ENCODE measurements around the gene NFYC.

NFYC gene

DNA sequence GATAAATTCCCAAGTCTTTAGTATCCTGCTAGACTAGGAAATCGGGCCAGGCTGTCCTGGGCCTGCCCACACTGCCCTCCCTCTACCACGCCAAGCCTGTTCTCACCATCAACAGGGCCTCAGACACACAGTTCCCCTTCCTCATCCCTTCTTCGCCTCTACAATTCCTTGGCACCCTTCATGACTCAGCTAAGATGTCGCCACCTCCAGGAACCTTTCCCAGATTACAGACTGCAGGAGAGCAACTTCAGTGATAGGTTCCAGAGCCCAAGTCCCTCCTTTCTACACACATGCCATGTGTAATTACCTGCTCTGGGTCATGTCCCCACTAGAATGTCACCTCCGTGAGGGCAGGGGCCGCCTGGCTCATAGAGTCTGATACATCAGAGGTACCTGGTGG lies 29.4 kb upstream of the NFYC start:
- Histone ChIP-seq H3K27me3 (no peaks in the 10 kb centered on the region), H3K9me3 (no peaks in the 10 kb centered on the region), H3K4me1 (peaks cover 0 to 54% (median 47%) of the 10 kb centered on the region in 4 donors), H3K27ac (peak overlapping the region; percentile 85 to 91), H3K4me3 (no peak overlapping the region), H3K36me3 (peaks cover 0 to 14% (median 4%) of the 10 kb centered on the region in 3 donors)
- TF ChIP-seq, protein P1, sequence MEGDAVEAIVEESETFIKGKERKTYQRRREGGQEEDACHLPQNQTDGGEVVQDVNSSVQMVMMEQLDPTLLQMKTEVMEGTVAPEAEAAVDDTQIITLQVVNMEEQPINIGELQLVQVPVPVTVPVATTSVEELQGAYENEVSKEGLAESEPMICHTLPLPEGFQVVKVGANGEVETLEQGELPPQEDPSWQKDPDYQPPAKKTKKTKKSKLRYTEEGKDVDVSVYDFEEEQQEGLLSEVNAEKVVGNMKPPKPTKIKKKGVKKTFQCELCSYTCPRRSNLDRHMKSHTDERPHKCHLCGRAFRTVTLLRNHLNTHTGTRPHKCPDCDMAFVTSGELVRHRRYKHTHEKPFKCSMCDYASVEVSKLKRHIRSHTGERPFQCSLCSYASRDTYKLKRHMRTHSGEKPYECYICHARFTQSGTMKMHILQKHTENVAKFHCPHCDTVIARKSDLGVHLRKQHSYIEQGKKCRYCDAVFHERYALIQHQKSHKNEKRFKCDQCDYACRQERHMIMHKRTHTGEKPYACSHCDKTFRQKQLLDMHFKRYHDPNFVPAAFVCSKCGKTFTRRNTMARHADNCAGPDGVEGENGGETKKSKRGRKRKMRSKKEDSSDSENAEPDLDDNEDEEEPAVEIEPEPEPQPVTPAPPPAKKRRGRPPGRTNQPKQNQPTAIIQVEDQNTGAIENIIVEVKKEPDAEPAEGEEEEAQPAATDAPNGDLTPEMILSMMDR (IDR thresholded peaks at IDR 0.05) = no peak
- DNase-seq = no peak
- intact Hi-C loops (cut with DNase I; ENCODE audit: low total_unique reads) = loop anchor here (10.0 kb wide), 1 partner anchor 47 kb away; no protein-coding TSS in a partner anchor

DNA sequence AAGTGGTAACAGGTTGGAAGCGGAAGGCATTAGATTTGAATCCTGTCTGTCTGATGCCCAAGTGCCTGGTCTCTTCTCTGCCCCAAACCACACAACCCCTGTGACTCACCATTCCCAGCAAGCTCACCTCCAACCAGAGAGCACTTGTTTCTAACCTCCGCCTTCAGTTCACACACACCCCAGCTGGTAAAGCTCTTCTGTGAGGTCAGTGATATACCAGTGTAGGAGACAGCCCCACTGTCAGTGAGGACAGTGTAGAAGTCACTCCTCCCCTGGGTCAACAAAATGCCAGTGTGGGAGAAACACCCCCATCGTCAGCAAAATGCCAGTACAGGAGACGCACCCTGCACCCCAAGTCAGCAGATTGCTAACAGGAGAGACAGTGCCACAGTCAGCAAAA lies 28.6 kb upstream of the NFYC start:
- DNase-seq = no peak
- intact Hi-C loops (cut with DNase I; ENCODE audit: low total_unique reads) = loop anchor here (10.0 kb wide), 1 partner anchor 48 kb away; no protein-coding TSS in a partner anchor
- TF ChIP-seq, protein P1 (IDR thresholded peaks at IDR 0.05) = no peak
- Histone ChIP-seq H3K9me3 (no peaks in the 10 kb centered on the region), H3K36me3 (peaks cover 0 to 14% (median 4%) of the 10 kb centered on the region in 3 donors), H3K27ac (peak overlapping the region; percentile 85 to 91), H3K4me3 (no peak overlapping the region), H3K4me1 (peaks cover 0 to 54% (median 47%) of the 10 kb centered on the region in 4 donors), H3K27me3 (no peaks in the 10 kb centered on the region)

DNA sequence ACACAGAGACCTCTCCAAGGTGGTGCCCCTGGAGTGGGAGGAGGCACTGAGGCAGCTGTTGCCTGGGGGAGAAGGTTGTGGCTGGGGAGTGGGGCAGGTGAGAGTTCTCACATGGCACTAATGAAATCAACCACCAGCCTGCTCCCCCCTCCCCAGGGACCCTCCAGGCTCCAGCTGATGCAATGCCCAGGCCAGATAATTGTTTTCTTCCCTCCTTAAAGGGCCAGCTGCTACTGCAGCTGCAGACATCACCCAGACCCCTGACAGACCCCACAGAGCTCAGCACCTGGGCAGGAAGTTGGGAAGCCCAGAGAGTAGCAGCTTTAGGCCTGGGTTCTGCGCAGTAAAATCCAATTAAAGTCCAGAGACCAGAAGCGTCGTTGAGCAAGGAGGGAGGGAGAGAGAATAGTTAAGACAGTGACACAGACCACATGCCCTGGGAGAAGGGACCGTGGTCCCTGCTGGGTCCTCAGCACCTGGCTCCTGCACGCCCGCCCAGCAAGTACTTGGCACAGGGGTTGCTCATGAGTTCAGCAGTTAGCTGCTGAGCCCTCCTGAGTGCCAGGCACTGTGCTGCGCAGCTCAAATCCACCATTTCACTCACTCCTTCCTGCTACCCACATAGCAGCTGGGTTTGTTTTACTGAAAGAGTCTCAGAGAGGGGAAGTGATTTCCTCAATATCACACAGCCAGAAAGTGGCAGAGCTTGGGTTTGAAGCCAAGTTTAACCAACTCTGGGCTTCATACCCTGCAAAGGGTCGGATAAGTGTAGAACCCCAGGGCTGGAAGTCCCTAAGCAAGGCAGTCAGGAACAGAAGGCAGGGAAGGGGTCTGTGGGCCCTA lies 28.0 kb upstream of the NFYC start:
- Histone ChIP-seq H3K27ac (peak overlapping the region; percentile 85 to 91), H3K36me3 (peaks cover 0 to 7% (median 4%) of the 10 kb centered on the region in 3 donors), H3K4me3 (no peak overlapping the region), H3K4me1 (peaks cover 0 to 56% (median 47%) of the 10 kb centered on the region in 4 donors), H3K27me3 (no peaks in the 10 kb centered on the region), H3K9me3 (no peaks in the 10 kb centered on the region)
- TF ChIP-seq, protein P1 (IDR thresholded peaks at IDR 0.05) = no peak
- intact Hi-C loops (cut with DNase I; ENCODE audit: low total_unique reads) = loop anchor here (10.0 kb wide), 1 partner anchor 49 kb away; no protein-coding TSS in a partner anchor
- no peak for DNase-seq

GRCh38 chr1:40664167-40664537 lies 27.4 kb upstream of the NFYC start:
- intact Hi-C loops (cut with DNase I; ENCODE audit: low total_unique reads) = loop anchor here (10.0 kb wide), 1 partner anchor 49 kb away; no protein-coding TSS in a partner anchor
- peak overlapping the region; percentile 85 to 91 for H3K27ac ChIP-seq
- H3K4me3 ChIP-seq = no peak overlapping the region
- DNase-seq = no peak
- TF ChIP-seq, protein P1 (IDR thresholded peaks at IDR 0.05) = no peak
- peaks cover 0 to 5% (median 2%) of the 10 kb centered on the region in 3 donors for H3K36me3 ChIP-seq
- peaks cover 0 to 62% (median 50%) of the 10 kb centered on the region in 4 donors for H3K4me1 ChIP-seq
- no peaks in the 10 kb centered on the region for H3K9me3 ChIP-seq
- no peaks in the 10 kb centered on the region for H3K27me3 ChIP-seq

- Histone ChIP-seq H3K4me3 (peak overlapping the region; percentile 81 to 83), H3K4me1 (peaks cover 0 to 62% (median 50%) of the 10 kb centered on the region in 4 donors), H3K36me3 (no peaks in the 10 kb centered on the region), H3K27ac (peak overlapping the region; percentile 85 to 91), H3K27me3 (no peaks in the 10 kb centered on the region), H3K9me3 (no peaks in the 10 kb centered on the region)
- TF ChIP-seq, protein P1 (IDR thresholded peaks at IDR 0.05) = no peak
- no peak for DNase-seq
- intact Hi-C loops (cut with DNase I; ENCODE audit: low total_unique reads) = loop anchor here (10.0 kb wide), 1 partner anchor 50 kb away; no protein-coding TSS in a partner anchor
Observed at GRCh38 chr1:40664791-40665190, 26.7 kb upstream of the NFYC start.

Measured in tibial artery (tissue), 4 donors.